ENCODE data around the gene ZNF362.
"Not testable (repeated sequence)": the region's sequence is repeated elsewhere in the genome, so short reads cannot be mapped to it uniquely, and the experiment has no call there.

Gene ZNF362

DNA sequence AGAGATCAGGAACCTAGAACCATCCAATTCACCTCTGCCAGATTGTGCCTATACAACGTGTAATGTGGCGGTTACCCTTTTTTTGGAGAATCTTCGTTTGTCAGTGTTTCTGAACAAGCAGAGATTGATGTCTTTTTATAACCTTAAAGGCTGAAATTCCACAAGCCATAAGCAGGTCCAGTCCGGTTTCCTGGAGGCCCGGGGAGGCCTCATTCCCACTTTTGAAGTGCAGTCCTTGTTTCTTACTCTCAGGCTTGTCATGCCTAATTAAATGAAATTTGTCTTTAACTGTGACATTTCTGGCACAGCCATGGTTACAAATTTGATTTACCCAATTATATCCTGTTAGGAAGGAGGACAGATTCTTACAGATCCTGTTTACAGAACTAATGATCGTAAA lies 27.8 kb downstream of the ZNF362 start:
- DNase-seq (ENCODE audit: low read depth in 2 of 2) = no peak

DNA sequence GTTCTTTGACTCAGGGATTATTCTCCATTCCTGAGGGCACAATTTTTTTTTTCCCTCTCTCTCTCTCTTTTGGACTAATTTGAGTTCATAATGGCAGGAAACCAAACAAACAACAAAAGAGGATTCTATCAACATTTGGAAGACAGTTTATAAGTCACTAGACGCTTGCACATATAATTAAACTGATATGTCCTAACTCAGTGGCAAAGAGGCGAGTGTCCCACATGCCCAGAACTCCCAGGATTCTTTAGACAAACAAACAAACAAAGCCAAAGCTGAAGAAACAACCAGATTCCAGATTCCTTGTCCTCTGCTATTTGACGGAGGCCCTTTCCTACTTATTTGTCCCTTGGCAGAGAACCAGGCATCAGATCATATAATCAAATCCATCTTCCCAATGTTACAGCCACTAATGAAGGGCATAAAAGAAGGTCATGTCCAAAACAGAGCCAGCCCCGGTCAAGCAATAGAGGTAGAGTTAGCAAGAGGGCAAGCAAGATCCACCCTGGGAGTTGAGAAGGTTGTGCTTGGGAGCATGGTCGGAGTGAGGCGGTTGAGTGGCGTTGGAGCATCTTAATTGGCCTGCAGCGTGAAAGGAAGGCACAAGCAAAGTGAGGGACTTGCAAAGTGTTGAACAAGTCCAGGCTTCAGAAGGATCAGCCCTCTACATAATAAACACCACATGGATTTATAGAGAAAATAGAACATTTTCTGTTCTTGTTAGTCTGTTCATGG lies 30.3 kb downstream of the ZNF362 start:
- no peak for DNase-seq (ENCODE audit: low read depth in 2 of 2)

DNA sequence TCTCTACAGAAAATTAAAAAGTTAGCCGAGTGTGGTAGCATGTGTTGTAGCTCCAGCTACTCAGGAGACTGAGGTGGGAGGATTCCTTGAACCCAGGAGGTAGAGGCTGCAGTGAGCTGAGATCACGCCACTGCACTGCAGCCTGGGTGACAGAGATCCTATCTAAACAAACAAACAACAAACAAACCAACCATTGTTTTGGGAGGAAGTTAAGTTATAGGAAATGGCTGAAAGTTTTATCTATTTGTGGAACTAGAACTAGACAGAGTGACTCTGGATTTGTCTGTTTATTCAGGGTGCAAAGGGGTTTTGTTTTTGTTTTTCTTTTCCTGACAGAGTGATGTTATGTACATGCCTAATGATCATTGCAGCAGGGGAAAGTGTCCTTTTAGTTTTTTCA lies 31.0 kb downstream of the ZNF362 start:
- DNase-seq (ENCODE audit: low read depth in 2 of 2) = no peak

DNA sequence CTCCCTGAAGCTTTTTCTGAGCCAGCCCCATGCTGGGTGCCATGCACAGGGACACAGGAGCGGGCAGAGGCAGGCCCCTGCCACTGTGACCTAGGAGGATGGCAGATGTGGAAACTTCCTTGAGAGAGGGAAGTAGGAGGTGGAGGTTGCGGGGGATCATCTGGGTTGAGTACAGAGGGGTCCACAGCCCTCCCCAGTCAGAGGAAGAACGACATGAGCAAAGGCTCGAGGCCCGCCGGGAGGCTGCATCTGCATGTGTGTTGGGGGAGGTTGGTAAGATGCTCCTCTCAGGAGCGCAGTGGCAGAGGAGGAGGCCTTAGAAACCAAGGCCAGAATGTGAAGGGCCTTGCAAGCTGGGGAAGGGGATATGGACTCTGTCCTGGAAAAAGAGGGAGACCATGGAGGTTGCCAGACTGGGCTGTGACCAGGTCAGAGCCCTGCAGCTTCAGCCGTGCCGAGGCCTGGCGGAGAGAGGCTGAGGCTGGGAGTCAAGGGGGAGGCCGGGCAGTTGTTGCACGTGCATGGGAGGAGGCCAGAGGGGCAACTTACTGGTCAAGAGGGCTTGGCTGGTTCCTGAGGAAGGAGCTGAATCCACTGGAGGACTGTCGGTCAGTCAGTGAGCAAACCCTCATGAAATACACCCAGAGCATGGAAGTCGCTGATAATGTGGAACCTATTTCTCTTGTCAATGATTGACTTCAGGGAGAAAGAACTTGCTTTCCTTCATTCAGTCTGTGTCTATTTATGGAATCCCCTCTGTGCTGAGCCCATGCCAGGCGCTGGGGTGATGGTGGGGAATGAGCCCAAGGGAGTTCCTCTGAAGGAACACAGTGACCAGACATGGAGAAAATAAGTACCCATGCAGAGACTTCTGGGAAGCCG lies 32.9 kb downstream of the ZNF362 start:
- DNase-seq (ENCODE audit: low read depth in 2 of 2) = no peak

DNA sequence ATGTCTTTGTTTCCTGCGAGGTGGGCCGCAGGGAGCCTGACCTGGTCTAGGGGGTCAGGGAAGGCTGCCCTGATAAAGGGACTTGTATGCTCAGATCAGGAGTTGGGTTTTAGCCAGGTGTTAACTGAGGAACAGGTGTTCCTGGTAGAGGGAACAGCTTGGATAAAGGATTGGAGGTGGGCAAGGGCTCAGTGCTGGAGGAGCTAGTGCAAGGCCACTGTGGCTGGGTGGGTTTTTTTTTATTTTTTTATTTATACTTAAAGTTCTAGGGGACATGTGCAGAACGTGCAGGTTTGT lies 33.5 kb downstream of the ZNF362 start:
- DNase-seq (ENCODE audit: low read depth in 2 of 2) = no peak

DNA sequence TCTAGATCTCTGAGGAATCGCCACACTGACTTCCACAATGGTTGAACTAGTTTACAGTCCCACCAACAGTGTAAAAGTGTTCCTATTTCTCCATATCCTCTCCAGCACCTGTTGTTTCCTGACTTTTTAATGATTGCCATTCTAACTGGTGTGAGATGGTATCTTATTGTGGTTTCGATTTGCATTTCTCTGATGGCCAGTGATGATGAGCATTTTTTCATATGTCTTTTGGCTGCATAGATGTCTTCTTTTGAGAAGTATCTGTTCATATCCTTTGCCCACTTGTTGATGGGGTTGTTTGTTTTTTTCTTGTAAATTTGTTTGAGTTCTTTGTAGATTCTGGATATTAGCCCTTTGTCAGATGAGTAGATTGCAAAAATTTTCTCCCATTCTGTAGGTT lies 34.3 kb downstream of the ZNF362 start:
- not testable (repeated sequence) for DNase-seq (ENCODE audit: low read depth in 2 of 2)

DNA sequence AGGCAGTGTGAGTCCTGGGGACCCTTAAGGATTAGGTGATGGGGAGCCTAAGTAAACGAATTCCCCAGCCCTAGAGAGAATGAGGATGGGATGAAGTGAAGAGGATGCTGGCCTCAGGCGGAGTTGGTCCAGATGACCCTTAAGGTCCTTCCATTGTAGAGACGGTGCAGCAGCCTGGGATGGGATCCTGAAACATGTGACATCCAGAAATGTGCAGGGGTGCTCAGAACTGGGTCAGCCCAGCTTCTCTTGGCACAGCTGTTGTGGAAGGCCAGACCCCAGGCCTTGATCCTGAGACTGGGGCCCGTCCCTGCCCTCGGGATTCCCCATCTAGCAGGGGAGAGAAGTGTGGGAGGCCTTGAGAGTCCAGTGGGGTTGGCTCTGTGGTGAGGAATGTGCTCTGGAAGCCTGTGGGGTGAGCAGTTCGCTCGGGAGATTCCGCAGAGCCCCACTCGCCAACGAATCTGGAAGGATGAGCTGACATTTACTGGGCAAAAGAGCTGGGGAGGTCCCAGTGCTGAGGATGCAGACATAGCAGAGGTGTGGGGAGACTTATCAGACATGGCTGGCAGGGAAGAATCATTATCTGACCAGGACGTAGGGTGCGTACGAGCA lies 36.5 kb downstream of the ZNF362 start:
- no peak for DNase-seq (ENCODE audit: low read depth in 2 of 2)

DNA sequence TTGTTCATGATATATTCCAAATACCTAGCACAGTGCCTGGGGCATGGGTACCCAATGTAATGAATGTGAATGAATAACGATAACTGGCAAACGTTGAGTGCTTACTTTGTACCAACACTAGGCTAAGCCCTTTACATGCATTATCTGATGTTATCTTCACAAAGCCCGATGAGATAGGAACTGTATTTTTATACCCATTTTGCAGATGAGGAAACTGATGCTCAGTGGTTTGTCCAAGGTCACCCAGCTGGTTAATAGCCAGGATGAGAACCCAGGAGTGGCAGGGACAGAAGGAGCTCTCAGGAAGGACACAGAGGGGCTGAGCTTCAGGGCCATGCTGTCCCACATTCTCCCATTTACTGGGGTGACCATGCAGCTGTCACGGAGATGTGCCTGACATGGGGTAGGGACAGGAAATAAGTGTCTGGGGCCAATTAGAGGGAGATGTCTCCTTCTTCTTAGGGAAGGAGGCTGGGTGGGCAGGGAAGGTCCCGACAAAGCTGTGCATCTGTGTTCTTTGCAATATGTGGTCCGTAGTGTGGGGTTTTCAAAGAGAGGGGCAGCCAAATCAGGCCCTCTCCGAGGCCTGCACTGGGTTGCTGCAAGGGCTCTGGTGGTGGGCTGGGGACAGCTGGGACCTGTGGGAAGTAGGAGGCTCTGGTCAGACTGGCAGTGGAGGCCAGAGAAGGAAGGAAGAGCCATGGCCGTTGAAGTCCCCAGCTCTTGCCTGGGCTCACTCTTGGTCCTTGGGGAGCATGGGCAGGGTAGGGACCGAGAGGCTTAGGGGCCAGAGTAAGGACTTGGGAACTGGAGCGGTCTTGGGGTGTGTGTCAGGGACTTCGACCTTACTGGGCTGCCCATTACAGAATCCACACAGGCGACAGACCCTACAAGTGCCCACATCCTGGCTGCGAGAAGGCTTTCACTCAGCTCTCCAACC lies 38.0 kb downstream of the ZNF362 start:
- no peak for DNase-seq (ENCODE audit: low read depth in 2 of 2)

DNA sequence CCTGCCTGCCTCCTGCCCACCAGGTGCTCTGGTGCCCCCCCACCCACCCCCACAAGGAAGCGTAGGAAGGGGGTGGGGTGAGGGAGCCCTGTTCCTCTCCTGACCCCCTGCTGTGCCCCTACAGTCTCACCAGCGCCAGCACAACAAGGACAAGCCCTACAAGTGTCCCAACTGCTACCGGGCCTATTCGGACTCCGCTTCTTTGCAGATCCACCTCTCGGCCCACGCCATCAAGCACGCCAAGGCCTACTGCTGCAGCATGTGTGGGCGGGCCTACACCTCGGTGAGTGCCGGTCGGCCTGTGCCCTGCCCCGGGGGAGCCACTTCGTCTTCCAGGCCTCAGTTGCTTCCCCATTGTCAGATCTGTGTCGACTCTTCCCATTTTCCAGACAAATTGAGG lies 38.7 kb downstream of the ZNF362 start:
- no peak for DNase-seq (ENCODE audit: low read depth in 2 of 2)

DNA sequence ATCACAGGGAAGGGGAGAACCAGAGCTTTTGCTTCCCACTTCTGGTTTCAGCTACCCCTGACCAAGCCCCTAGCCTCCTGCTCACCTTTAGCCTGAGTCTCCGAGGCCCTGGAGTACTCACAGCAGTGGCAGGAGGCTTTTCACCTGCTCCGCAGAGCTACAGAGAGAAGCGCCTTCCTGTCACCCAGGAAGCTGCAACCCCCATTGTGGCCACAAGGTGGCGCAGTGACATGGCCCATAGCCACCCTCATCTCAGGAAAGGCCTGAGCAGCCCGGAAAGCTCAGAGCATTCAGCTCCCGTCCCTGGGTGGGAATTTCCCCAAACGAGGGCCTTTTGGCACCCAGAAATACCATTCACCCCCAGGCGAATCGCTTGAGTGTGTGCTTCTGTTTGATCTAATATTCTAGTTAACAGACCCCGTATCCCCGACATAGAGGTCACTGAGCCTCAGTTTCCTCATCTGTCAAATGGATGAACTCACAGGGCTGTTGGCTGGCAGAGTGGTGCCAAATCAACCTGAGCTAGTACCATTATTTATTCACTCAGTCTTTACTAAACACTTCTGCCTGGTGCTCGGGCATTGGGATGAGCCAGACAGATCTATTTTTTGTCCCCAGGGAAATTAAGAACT lies 39.3 kb downstream of the ZNF362 start:
- peak; percentile 83 to 89 for DNase-seq (ENCODE audit: low read depth in 2 of 2)

DNA sequence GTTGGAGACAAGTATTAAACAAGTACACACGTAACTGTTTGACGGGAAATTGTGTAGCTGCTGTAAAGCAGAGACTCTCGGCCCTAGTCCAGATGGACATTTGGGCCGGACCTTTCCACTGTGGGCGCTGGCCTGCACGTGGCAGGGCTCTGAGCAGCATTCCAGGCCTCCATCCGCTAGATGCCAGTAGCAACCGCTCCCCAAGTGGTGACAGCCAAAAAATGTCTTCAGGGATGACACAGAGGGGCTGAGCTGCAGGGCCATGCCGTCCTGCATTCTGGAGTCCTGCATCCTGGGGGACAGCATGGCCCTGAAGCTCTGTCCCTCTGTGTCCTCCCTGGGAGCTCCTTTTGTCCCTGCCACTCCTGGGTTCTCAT lies 39.8 kb downstream of the ZNF362 start:
- DNase-seq (ENCODE audit: low read depth in 2 of 2) = no peak

DNA sequence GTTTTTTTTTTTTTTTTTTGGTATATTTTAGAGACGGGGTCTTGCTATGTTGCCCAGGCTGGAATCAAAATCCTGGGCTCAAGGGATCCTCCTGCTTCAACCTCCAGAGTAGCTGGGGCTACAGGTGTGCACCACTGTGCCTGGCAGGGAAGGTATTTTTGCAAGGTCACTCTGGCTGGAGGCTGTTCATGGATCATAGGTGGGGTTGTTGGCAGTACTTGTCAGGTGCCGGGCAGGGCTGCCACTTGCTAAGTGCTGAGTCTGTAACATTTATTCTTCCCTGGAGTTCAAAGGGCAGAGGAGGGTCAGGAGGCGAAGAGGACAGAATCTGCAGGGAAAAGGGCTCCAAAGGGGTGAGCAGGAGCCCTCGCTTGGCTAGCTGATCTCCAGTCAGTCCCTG lies 40.5 kb downstream of the ZNF362 start:
- DNase-seq (ENCODE audit: low read depth in 2 of 2) = no peak

DNA sequence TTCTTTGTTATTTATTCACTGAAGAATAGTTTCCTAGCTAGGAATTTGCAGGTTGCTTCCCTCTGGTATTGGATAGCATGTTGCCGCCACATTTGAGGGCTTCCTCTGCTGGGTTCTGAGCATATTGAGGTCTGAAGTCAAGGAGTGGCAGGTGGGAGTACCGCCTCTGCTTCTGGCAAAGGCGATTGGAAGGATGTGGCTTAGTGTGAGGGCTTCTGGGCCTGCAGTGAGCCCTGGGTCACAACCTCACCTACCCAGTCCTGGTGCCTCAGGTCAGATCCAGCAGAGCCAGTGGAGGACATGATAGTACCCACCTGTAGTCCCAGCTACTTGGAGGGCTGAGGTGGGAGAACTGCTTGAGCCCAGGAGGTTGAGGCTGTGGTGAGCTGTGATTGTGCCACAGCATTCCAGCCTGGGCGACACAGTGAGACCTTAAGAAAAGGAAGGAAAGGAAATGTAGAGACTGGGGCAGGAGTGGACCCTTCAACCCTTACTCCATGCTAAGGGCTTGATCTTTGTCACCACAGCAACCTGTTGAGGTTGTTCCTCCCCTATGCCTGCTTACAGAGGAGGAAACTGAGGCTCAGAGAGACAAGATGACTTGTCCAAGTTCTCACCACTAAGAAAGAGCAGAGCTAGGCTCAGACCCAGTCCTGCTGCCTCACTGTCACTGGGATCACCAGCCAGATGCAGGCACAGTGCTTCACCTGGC lies 41.8 kb downstream of the ZNF362 start:
- DNase-seq (ENCODE audit: low read depth in 2 of 2) = no peak

DNA sequence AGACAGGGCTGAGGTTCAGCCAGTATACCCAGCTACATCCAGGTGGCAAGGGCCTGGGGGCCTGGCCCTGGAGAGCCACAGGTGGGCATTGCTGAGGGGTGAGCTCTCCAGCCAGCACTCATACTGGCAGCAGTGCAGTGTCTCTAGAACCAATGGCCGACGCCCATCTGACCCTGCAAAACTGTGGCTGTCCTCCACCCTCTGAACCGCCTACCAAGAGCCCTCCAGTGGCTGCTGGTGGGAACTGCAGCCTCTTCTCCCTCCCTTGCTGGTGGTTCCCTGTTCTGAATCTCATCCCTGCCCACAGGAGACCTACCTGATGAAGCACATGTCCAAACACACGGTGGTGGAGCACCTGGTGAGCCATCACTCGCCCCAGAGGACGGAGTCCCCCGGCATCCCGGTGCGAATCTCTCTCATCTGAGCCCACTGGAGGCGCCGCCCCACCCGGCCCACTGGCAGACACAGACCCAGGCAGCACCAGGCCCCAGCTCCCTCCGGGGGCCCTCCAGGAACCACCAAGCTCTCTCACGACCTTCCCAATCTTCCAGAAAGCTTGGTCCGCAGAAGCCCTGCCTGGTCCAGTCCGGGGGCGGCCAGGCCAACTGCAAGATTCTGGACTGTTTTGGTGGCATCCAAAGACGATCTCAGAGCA lies 42.5 kb downstream of the ZNF362 start:
- peak; percentile 29 to 45 for DNase-seq (ENCODE audit: low read depth in 2 of 2)

DNA sequence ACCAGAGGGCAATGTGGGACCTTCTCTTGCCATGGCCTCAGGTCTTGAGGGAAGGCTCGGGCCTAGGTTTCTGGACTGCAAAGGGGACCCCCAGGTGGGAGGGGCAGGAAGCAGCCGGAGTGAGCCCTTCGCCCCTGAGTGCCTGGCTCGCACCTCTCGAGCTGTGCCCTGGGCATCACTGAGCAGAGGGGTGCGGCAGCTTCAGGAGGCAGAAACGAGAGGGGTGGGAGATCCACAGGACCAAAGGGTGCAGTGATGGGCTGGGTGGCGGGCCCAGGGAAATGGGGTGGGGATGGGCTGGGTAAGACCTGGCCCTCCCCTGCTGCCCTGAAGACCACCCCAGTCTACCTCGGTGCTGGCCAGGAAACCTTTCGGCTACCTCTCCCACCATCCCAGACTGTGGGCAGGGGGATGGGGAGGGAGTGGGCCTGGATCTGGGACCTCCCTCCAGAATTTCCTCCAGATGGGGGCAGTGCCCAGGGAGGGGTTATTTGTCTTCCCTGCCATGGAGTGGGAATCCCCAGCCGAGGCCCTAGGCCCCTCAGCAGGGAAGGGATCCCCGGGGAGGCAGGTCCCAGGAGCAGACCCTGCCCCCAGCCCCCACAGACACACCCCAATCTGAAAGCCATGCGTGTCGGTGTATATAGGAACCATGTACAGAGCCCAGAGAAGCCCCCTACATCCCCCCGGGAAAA lies 43.3 kb downstream of the ZNF362 start:
- no peak for DNase-seq (ENCODE audit: low read depth in 2 of 2)

DNA sequence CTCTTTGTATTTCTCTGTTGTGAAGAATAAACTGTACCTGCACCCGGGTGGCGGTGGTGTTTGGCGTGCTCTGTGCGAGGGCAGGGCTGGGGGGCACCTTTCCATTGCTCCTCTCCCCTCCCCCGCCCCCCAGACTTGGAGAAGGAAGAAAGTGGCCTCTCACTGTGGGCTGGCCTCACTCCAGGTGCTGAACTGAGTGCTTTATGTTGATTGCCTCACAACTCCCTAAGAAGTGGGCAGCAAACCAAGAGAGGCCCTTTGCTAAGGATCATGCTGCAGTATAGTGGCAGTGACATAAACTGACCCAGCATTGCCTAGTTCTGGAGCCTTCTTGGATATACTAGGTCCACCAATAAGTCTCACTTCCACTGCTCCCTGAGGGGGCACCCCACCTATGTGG lies 44.4 kb downstream of the ZNF362 start:
- DNase-seq (ENCODE audit: low read depth in 2 of 2) = no peak

DNA sequence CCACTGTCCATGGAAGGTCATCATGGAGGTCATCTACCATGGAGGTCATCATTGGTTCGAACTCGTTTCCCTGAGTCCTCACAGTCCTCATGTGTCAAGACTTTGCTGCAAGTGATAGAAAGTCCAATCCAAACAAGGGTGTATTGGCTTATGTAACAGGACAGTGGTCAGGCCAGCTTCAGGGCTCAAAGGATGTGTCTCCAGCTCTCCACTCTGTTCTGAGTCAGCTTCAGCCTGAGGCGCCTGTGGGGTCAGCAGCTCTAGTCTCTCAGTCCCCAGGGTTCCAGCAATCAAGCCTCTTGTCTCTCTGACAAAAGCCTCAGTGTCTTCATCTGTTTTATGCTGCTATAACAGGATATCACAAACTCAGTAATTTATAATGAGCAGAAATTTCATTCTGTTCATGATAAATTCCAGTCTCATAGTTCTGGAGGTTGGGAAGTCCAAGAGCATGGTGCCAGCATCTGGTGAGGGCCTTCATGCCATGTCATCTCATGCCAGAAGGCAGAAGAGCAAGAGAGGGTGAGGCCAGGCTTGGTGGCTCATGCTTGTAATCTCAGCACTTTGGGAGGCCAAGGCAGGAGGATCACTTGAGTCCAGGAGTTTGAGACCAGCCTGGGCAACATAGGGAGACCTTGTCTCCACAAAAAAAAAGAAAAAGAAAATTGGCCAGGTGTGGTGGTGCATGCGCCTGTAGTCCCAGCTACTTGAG lies 45.1 kb downstream of the ZNF362 start:
- DNase-seq (ENCODE audit: low read depth in 2 of 2) = no peak

DNA sequence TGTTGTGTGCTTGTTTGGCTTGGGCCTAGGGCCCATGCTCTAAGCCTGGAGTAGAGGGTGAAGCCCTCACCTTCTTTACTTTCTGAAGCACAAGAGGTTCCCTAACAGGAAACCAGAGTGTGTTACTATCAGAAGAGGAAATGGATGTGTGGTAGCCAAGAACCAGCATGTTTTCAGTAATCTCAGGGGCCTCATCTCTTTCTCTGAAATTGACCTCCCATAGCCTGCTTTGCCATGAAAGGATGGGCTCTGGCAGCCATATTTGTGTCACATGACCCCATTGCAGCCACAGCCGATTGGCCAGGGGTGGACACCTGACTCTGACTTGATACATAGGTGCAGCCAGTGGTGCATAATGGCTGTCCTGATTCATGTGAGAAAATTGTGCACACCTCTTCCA lies 46.0 kb downstream of the ZNF362 start:
- DNase-seq (ENCODE audit: low read depth in 2 of 2) = no peak

DNA sequence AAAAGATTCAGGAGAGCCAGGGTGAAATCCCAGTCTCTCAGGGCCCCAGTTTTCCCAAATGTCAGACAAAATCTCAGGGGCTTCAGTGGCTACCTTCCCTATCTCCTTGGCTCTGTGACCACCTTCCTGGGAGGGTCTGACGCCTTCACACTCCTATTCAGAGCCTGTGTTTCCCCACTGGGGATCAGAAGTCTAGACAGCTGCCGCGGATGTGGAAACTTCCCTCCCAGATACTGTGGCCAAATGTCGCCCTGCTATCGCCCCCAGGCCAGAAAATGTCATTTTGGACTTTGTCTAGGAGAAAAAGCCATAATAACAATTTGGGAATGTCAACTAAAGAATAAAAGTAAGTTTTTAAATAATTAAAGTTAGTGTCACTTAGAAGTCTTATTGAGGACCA lies 48.7 kb downstream of the ZNF362 start:
- no peak for DNase-seq (ENCODE audit: low read depth in 2 of 2)
